HG02943 (cell line): ENCODE results near the gene RBM20.
A peak's percentile ranks its signal among the peaks of the same experiment; 100 is the strongest.
"Not testable (repeated sequence)": the region's sequence is repeated elsewhere in the genome, so short reads cannot be mapped to it uniquely, and the experiment has no call there.

Experiments used
- ATAC-seq: cut with Tn5 transposase; IDR thresholded peaks from one replicate; pipeline ENCODE4 v1.9.1; 2021; ENCODE audit warnings: mild to moderate bottlenecking, low read depth, moderate library complexity; ENCODE audit not compliant: unreplicated experiment

RBM20 gene

DNA sequence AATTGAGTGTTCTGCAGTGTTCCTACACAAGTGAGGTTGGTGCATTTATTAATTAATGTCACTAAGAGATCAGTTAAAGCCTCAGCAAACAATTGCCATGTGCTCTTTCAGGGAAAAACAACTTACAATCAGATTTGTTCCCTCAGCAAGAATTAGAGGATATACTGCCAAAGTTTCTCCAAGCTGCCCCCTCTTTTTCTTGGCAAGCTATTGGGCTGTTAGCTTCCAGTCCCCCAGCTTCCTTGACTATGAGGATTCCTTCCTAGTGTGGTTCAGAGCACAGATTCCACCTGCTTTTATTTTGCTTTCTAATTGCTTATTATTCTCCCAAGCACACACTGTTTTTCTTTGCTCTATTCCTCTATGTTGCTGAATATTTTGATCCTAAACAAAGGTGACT is 112.7 kb downstream of the RBM20 start:
- no peak for ATAC-seq

DNA sequence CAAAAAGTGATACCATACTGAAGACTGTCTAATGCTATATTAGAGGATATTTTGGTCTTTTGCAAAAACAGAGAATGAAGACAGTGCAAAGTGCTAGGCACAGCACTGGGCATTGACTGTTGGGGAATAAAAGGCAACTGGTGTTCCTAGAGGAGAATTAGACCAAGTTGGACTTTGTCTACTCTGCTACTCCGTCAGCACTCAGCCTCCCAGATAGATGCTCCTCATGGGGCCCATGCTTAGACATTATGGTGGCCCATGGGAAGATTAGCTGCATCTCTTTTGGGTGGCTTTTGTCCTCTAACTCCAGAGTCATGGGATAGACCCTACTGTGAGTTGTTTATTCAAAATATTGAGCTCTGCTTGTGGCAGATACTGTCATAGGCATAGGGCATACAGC is 113.5 kb downstream of the RBM20 start:
- ATAC-seq = no peak

DNA sequence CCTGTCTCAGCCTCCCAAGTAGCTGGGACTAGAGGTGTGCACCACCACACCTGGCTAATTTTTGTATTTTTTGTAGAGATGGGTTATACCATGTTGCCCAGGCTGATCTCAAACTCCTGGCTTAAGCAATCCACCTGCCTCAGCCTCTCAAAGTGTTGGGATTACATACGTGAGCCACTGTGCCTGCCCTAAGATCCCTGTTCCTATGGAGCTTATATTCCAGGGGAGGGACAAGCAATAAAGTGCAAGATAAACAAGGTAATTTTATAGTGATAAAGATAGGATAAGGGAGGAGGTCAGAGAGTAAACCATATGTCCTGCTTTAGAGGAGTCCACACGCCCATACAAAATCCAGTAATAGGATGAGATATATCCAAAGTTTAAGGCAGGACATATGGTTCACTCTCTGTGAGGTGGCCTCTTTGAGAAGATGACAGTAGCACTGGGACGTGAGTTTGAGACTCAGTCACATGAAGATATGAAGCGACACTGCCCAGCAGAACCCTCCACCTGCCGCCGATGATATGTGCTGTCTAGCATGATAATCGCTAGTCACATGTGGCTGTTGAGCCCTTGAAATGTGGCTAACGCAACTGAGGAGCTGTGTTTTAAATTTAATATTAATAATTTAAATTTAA is 114.1 kb downstream of the RBM20 start:
- ATAC-seq = no peak

DNA sequence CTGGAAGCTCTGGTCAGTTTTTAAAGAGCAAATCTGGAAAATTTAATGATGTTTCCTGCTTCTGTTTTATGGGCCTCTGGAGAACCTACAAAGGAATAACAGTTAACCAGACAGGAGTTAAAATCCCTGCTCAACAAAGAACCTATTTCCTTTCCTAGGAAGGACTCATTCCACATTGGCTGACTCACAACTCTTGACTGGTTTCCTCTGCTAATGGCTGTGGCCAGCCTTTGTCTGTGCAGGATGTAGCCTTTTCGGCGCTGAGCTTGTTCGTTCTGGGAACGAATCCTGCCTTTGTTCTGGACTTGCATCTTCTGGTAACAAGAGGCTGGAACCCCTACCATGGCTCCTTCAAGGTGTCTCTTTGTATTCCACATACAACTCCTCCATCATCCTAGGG is 114.8 kb downstream of the RBM20 start:
- no peak for ATAC-seq

DNA sequence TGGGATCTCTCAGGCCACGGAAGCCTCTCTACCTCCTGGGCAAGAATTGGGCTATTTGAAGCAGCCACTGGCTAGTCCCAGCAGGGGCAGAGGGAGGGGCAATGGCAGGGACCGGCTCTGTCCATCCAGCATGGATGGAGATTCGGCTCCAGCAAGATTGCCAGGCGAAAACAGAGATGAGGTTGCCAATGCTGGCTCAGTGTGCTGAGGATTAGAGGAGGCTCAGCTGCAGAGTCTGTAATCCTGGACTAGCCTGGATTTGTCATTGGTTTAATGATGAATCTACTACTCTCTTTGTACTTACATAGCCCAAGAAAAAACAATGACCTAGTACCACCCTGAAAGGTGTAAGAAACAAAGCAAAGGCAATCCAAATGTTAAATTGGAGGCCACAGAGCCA is 115.4 kb downstream of the RBM20 start:
- ATAC-seq = no peak

DNA sequence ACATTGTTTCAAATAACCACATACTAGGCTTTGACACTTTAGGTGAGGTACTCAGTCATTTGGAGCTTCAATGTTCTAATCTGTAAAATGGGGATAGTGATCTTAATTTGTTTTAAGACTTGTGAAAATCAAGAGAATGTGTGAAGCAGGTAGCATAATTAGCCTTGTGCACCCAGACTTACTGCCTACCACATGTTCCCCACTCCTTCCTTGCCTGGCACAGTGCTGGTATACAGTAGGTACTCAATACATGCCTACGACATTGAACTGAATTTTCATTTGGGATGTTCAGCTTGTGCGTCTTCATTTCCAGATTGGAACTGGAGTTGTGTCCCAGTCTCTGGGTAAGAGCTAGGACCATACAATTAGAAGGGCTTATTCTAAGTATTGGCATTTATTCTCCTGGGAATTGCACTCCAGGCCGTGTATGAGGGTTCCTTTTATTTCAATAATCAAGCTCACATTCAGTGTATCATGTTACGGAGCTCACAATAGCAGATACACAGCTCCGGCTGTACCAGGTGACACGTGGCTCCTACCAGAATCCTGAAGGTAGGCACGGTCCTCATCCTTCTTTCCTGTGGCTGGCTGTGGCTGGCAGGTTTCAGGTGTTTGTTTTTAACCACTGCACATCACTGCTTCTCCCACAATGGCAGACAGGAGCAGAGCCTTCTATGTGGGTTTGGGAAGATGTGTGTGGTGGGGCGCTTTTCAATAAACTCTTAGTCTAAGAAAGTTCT is 118.1 kb downstream of the RBM20 start:
- no peak for ATAC-seq

DNA sequence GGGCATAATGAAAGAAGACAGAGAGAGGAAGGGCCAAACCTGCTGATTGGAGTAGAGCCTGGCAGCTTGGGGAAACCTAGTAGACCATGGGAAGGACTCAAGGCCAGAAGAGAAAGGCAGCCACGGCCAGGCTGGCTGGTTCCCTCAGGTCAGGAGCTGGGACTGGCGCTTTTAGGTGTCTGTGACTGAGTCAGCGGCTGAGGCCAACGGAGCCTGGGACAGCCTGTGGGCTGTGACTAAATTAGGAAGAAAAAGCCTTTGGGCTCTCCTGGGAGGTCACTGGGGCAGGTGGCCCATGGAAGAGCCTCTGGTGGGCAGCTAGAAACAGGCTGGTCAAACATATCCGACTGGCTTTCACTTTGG is 118.7 kb downstream of the RBM20 start:
- ATAC-seq = no peak

DNA sequence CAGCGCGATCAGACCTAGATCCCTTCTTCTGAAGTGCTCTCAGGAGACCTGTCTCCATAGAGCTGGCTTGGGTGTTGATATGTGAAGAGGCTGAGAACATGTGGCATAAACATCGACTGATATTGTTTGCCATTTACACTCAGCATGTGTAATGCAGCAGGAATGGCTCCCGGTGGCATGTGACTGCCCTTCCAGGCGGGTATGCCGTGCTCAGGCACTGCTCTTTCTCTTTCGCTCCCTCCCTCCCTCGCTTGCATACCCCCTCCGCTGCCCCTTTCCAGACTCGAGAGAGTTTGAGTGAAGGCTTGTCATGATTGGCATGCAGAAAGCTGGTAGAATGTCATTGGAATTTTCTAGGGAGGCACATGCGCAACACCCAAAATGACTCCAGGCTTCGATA is 120.2 kb downstream of the RBM20 start:
- ATAC-seq = no peak

DNA sequence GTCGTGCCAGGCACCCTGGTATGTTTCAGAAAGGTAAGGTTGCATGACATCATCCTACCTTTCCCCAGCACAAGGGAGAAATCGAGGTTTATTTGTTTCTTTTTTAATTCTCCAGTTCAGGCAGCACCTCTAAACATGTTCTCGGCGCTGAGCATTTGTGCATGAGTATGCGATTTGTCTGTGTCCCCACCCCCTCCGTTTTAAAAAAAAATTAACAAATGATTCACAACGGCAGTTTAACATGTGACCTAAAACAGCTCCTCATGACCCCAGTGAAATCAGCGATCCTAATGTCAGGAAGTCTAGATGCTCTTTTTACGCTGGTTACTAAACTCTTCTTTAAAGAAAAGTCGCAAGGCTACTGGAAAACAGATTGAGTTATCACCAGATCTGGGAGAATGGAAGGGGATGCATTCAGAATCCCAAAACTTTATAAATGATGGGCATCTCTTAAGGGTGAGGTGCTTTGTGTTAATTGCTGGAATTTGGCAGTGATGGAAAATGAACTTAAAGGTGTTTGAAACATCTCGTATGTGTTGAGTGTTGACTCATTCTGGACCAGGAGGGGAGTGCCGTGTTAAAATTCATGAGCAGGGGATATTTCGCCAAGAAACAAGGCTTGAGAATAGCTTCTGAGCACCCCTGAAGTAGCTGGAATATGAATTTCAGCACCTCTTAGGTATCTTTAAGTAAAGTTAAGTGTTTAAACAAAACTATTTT is 120.8 kb downstream of the RBM20 start:
- ATAC-seq = no peak

DNA sequence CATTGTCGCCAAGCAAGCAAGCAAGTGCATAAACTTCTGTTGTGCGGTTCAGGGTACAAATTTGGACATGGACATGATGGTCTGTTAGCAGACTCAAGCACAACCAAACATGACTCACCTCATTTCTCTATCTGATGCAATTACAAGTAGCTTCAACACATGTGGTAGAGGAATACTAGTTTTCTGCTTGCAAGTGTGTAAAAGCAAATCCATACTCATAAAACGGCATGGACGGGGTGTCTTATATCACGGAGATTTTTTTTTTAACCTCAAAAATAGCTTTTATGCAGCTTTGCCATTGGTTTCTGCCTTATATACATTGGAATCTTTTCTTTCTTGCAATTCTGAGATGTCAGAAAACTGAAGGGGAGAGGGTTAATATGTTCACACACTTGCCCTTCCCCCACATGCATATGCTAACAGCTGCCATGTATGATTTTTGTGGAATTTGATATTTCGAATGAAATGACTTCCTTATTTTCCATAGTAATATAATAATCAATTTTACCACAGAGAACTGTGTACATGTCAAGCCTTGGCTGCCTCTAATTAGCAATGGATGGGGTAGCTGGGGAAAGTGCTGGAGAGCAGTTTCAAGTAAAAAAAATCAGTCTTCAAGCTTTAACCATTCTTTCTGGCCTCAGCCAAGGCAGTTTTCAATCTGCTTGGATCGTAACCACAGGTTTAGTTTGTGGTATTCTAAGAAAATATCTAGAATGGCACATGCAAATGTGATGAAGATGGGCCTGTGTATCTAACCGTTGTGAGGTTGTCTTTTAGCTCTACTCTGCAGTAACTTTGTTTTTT is 121.6 kb downstream of the RBM20 start:
- no peak for ATAC-seq

DNA sequence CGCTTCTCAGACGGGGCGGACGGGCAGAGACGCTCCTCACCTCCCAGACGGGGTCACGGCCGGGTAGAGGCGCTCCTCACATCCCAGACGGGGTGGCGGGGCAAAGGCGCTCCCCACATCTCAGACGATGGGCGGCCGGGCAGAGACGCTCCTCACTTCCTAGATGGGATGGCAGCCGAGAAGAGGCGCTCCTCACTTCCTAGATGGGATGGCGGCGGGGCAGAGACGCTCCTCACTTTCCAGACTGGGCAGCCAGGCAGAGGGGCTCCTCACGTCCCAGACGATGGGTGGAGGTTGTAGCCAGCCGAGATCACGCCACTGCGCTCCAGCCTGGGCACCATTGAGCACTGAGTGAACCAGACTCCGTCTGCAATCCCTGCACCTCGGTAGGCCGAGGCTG is 123.5 kb downstream of the RBM20 start:
- not testable (repeated sequence) for ATAC-seq

DNA sequence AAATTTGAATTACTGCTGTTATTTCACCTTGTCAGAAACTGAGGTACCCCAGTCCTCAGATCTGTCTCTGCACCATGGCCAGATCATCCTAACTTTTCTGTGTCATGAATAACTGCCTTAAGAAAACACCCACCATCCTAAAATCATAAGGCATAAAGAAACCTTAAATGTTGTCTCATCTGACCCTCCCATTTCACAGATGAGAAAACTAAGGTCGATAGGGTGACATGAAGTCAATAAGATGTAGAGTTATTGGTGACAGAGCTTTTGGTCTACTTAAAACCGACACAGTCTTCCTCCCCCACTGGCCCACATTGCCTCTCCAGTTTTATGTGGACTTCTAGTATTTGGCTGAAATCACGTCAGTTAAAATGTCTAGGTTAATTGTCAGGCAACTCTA is 126.1 kb downstream of the RBM20 start:
- no peak for ATAC-seq

DNA sequence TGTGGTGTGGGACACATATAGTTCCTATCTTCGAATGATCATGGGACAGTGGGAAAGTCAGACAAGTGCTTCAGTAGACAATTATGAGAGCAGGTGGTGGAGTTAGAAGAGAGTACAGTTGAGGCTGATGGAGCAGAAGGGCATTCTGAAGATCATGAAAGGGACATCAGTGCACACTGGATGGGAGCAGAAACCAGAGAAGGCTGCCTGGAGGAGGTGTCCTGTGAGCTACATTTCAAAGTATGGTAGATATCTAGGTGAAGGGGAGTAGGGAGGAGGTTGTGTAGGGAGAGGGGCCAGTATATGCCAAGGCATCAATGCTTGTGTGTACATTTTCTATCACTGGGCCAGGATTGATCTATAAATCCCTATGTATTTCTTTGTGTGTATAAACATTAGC is 127.3 kb downstream of the RBM20 start:
- ATAC-seq = no peak

DNA sequence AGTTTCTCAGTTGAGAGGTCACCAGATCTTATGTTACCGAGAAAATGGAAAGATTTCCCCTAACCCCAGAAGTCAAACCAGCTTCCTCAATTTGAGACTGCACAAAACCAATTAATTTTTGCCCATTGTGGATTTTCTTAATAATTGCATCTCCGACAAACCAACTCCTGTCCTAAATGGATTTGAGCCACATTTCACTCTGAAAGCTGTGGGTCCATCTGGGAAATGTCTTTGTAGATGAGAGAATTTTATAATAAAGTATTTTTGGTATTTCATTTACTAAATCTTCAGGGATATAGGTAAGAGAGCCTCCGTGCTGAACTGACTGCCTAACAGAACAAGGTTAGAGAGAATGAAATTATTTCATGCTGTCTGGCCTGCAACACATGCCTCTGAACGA is 127.9 kb downstream of the RBM20 start:
- no peak for ATAC-seq

DNA sequence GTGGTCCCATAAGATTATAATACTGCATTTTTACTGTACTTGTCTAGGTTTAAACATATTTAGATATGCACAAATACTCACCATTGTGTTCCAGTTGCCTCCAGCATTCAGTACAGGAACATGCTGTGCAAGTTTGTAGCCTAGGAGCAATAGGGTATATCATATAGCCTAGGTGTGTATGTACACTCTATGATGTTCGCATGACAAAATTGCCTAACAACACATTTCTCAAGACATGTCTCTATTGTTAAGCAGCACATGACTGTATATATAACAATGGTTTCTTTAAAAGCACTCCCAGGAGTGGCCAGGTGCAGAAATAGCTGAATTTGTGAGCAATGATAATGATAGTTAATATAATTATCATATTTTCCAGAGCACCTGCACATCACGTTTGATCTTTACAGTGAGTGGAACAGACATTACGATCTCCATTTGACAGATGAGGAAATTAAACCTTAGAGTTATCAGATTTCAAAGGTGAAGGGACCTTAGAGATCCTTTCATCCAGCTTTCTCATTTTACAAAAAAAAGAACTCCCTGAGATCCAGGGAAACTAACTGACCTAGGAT is 128.4 kb downstream of the RBM20 start:
- no peak for ATAC-seq

DNA sequence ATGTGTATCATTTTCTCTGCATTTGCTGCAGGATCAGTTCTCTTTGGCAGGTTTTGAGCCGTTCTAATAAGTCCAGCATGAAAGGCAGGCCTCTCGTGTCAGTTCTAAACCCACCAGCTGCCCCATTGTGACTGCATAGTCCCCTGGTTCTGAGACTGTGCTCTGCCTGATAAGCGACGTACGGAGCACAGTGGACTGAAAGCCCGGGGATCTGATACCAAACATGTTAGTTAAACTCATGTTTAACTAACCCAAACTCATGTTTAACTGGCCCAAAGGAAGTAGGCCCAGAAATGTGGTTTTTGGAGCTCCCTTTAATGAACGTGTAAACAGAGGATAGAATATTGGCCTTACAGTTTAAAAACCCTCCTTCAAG is 129.5 kb downstream of the RBM20 start:
- no peak for ATAC-seq

DNA sequence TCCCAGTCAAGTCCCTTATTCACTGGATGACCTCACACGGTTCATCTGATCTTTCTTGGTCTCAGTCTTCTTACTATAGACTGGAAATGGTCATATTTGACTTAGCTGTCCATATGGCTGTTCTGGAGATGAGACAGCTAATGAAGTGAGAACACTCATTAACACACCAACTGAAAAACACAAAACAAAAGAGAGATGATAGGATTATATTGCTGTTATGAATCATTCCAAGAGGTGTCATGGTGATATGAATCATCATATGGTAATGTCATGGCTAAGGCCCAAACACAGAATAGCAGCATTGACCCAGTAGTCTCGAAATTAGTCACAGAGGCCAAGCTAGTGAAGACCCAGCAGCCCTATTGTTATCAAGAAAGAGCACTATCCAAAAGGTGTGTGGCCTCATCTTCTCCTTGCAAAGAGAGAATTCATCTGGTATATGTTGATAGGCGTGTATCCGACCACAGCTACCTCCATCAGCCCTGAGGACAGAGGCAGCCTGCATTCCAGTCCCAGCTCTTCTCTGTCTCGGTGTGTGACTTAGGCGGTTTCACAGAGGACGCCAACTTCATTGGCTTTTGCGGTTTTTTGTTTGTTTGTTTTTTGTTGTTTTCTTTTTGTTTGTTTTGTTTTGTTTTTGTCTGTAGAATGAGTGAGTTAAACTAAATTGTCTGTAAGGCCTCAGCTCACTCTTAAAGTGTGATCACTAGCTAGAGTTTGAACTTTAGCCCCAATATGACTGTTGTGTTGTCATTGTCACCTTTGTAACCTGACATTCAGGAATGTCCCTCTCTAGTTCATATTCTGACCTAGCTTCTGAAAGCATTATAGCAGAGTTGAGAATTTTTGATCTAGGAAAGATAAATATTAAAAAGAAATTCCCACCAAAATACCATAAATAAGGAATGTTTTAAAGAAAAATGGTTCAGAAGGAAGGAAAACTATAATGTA is 130.2 kb downstream of the RBM20 start:
- peak; percentile 96 for ATAC-seq

DNA sequence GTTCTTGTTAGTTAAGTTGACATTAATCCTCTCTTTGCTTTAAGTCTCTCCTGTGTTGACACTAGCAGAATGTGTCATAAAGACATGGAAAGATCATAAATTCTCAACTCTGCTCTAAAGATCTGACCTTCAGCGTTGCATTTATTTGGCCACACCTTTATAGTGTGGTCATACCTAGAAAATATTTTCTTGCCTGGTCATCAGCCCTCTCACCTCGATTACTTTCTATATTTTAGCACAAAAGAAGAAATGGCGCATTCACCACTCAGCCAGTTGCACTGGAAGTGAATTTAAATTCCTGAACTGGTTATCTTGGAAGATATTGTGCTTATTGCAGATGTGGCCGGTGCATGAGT is 130.9 kb downstream of the RBM20 start:
- ATAC-seq = no peak

DNA sequence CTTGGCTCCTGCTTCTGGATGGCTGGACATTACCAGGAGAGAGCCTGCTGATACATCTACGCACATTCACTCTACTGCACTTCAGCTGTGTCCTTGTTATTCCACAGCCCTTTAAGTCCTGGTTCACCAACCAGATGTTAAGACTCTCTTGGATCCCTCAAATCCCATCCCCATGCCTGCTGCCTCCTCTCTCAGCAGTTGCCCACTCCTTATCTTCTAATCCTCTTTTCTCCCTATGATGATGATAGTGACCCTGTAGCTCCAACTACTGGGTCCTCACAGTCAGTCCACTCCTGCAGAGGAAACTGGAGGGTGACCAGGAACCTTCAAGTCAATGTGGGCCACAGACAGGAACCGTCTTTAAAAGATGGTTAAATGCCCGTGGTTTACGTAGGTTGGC is 131.3 kb downstream of the RBM20 start:
- no peak for ATAC-seq

DNA sequence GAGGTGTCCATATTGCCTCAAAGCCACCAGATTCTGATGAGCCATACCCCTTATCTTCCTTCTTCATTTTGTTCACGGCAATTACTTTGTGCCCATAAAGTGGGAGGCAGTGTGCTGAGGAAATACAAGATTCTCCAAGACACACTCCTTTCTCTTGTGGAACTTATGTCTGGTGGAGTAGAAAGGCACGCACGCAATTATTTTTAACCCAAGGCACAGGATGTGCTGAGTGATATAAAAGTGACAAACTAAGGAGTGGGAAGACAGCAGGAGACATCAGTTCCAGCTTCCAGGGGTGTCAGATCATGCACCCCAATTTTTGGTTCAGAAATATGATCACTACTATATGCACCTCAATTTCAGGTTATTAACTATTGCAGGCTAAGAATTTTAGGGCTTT is 132.9 kb downstream of the RBM20 start:
- no peak for ATAC-seq
